OCI-LY1 (cell line): ENCODE measurements around the gene NBPF11.
"Not testable (repeated sequence)": the region's sequence is repeated elsewhere in the genome, so short reads cannot be mapped to it uniquely, and the experiment has no call there.

Experiments used
- H2AFZ ChIP-seq: fragments of 200-600 bp; sonication (generic), shearing (Covaris generic); 2 replicates; pipeline ENCODE4 v1.6.0; 2014; ENCODE audit warnings: antibody characterized with exemption, mild to moderate bottlenecking, low read length
- H3F3A ChIP-seq: fragments of 200-600 bp; sonication (generic), shearing (Covaris generic); 2 replicates; pipeline ENCODE4 v1.6.0; 2014; ENCODE audit warnings: mild to moderate bottlenecking, antibody characterized with exemption, low read length, moderate library complexity; ENCODE audit not compliant: insufficient read depth
- H3K27ac ChIP-seq: fragments of 200-600 bp; sonication (generic); 2 replicates; pipeline ENCODE4 v1.5.1; 2014; ENCODE audit warnings: low read length, mixed run types, mild to moderate bottlenecking, low read depth; ENCODE audit not compliant: poor library complexity, severe bottlenecking
- H3K27me3 ChIP-seq: fragments of 200-600 bp; sonication (generic); 2 replicates; pipeline ENCODE4 v1.6.0; 2014; ENCODE audit warnings: antibody characterized with exemption, mild to moderate bottlenecking, low read length, moderate library complexity; ENCODE audit not compliant: insufficient read depth
- H3K36me3 ChIP-seq: fragments of 200-600 bp; sonication (generic); 2 replicates; pipeline ENCODE4 v1.6.1; 2014; ENCODE audit warnings: mild to moderate bottlenecking, antibody characterized with exemption, low read length, moderate library complexity, mixed read lengths; ENCODE audit not compliant: insufficient read depth
- H3K4me1 ChIP-seq: fragments of 200-600 bp; sonication (generic); 2 replicates; pipeline ENCODE4 v1.5.1; 2014; ENCODE audit warnings: mild to moderate bottlenecking, low read length, moderate library complexity; ENCODE audit not compliant: insufficient read depth, severe bottlenecking
- H3K4me2 ChIP-seq: fragments of 200-600 bp; sonication (generic), shearing (Covaris generic); 2 replicates; pipeline ENCODE4 v1.6.1; 2014; ENCODE audit warnings: low read length
- H3K4me3 ChIP-seq: fragments of 200-600 bp; sonication (generic); 2 replicates; pipeline ENCODE4 v1.5.1; 2014; ENCODE audit warnings: low read length, low read depth, mild to moderate bottlenecking, mixed read lengths; ENCODE audit not compliant: poor library complexity, severe bottlenecking
- H3K79me2 ChIP-seq: fragments of 200-600 bp; shearing (Covaris generic); 2 replicates; pipeline ENCODE4 v1.6.1; 2016; ENCODE audit warnings: mixed run types, low read length, mixed read lengths; ENCODE audit not compliant: insufficient read depth
- H3K9ac ChIP-seq: fragments of 200-600 bp; sonication (generic), shearing (Covaris generic); 2 replicates; pipeline ENCODE4 v1.6.1; 2014; ENCODE audit warnings: mild to moderate bottlenecking, low read length, mixed read lengths
- H3K9me2 ChIP-seq: fragments of 200-600 bp; sonication (generic), shearing (Covaris generic); 2 replicates; pipeline ENCODE4 v1.6.1; 2014; ENCODE audit warnings: low read depth, mild to moderate bottlenecking, low read length, mixed read lengths
- H3K9me3 ChIP-seq: fragments of 200-600 bp; shearing (Covaris generic); 2 replicates; pipeline ENCODE4 v1.6.1; 2014; ENCODE audit warnings: low read length, mixed read lengths
- H4K20me1 ChIP-seq: fragments of 200-600 bp; sonication (generic), shearing (Covaris generic); 2 replicates; pipeline ENCODE4 v1.6.0; 2016; ENCODE audit warnings: mild to moderate bottlenecking, low read length; ENCODE audit not compliant: insufficient read depth

Gene NBPF11

DNA sequence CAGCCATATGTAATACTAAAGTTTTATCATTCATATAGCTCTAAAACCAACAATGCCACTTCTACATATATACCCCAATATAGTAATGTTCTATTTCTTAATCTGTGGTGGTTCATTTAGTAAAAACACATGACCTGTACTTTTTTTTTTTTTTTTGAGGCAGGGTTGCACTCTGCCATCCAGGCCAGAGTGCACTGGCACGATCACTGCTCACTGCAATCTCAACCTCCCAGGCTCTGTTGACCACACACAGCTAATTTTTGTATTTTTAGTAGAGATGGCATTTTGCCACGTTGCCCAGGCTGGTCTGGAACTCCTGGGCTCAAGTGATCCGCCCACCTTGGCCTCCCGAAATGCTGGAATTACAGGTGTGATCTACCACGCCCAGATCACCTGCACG is 2.1 kb downstream of the NBPF11 start:
- not testable (repeated sequence) for H3K79me2 ChIP-seq, H3K4me3 ChIP-seq, H3K4me2 ChIP-seq, H3K9me3 ChIP-seq, H4K20me1 ChIP-seq, H3K9me2 ChIP-seq, H3K36me3 ChIP-seq, H3F3A ChIP-seq, H3K4me1 ChIP-seq, H3K9ac ChIP-seq, H3K27me3 ChIP-seq, H3K27ac ChIP-seq, H2AFZ ChIP-seq

DNA sequence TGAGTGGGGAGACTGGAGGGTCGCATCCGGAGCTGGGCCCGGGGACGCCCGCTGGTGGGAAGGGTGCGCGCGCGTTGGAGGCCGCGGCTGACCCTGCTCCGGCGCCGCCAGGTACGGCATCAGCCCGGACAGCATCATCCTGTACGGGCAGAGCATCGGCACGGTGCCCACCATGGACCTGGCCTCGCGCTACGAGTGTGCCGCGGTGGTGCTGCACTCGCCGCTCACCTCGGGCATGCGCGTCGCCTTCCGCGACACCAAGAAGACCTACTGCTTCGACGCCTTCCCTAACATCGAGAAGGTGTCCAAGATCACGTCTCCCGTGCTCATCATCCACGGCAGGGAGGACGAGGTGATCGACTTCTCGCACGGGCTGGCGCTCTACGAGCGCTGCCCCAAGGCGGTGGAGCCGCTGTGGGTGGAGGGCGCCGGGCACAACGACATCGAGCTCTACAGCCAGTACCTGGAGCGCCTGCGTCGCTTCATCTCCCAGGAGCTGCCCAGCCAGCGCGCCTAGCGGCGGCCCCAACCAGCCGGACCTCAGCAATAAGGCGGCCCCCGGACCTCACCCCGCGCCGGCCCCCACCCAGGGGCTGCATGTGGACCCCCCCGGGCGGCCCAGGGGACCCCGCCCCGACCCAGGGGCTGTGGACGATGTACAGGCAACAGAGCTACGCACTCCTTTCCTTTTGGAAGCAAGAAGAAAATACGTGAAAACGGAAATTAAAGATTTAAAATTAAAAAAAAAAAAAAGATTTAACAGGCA is 2.8 kb downstream of the NBPF11 start:
- not testable (repeated sequence) for H3K79me2 ChIP-seq, H4K20me1 ChIP-seq, H2AFZ ChIP-seq, H3K27ac ChIP-seq, H3K4me1 ChIP-seq, H3K4me3 ChIP-seq, H3K4me2 ChIP-seq, H3K9ac ChIP-seq, H3K9me2 ChIP-seq, H3K36me3 ChIP-seq, H3K27me3 ChIP-seq, H3F3A ChIP-seq, H3K9me3 ChIP-seq

DNA sequence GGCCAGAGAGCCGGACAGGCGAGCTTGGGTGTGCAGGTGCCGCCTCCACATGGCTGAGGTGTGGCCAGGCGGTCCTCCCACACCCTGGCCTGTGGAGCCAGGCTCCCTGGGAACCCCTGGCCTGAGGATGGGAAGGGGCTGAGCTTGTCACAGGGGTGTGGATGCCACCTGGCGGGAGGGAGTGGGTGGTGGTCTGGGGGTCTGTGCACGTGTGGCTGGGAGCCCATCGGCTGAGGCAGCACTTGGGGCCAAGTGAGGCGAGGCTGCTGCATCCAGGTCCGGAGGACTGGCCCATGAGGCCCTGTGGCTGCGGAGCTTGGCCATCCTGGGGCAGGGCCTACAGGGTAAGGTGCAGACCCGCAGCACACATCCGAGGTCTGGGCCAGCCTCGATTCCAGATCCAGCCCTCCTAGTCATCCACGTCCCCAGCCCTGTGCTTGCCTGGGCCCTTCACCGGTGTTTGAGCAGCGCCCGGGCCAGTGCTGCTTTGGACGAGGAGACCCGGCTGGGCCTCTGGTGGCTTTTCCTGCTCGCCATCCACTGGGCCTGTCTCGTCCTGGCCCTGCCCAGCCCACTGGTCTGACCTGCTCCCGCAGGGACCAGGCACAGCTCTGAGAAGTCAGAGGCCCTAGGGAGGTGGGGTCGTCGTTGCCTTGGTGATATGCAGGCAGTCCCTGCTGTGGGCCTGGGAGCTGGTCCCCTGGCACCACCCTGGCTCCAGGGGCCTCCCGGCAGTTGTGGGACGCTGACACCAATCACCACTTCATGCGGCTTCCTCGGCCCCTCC is 4.8 kb downstream of the NBPF11 start:
- not testable (repeated sequence) for H3K4me2 ChIP-seq

DNA sequence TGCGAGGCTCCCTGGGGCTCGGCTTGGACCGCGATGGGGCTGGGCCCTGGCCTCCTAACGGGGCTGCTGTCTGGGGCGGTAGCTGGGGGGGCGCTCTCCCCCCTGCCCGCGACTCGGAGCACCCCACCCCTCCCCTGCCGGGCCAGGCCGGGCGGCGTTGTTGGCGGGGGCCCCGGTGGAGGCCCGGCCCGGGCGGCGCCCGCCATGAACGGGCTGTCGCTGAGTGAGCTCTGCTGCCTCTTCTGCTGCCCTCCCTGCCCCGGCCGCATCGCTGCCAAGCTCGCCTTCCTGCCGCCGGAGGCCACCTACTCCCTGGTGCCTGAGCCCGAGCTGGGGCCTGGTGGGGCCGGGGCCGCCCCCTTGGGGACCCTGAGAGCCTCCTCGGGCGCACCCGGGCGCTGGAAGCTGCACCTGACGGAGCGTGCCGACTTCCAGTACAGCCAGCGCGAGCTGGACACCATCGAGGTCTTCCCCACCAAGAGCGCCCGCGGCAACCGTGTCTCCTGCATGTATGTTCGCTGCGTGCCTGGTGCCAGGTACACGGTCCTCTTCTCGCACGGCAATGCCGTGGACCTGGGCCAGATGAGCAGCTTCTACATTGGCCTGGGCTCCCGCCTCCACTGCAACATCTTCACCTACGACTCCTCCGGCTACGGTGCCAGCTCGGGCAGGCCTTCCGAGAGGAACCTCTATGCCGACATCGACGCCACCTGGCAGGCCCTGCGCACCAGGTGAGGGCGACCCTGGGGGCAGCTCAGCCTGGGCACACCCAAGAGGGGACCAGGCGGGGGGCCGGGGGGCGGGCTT is 5.7 kb downstream of the NBPF11 start:
- H2AFZ ChIP-seq, H3K4me2 ChIP-seq, H3K4me1 ChIP-seq, H3K27me3 ChIP-seq, H3K9me2 ChIP-seq, H3F3A ChIP-seq, H3K36me3 ChIP-seq, H3K27ac ChIP-seq, H4K20me1 ChIP-seq, H3K9me3 ChIP-seq, H3K79me2 ChIP-seq, H3K4me3 ChIP-seq, H3K9ac ChIP-seq: not testable (repeated sequence)

More for the DNA sequence above, 4.8 kb downstream of the NBPF11 start:
- not testable (repeated sequence) for H3K4me1 ChIP-seq, H3K9ac ChIP-seq, H3K27me3 ChIP-seq, H3K36me3 ChIP-seq, H4K20me1 ChIP-seq, H3K9me2 ChIP-seq, H3K27ac ChIP-seq, H3F3A ChIP-seq, H2AFZ ChIP-seq, H3K9me3 ChIP-seq, H3K79me2 ChIP-seq, H3K4me3 ChIP-seq

DNA sequence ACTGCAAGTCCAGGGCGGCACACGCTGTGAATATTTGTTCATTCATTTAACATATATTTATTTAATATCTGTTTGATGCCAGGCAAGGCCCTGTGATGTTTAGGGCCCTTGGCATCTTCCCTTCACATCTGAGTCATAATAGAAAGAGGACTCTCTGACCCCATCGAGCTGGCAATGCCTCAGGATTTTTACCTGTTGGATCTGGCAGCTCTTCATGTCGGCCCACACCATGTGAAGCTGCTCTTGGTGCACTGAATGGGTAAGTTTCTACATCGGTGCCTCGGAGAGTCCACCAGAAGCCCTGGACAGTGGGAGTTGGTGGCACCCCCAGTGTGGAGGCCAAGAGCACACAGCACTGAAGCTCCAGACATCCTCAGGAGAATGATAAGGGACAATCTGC is 8.9 kb downstream of the NBPF11 start:
- not testable (repeated sequence) for H3K9me2 ChIP-seq, H4K20me1 ChIP-seq, H3K79me2 ChIP-seq, H3K4me1 ChIP-seq, H2AFZ ChIP-seq, H3K9me3 ChIP-seq, H3K27ac ChIP-seq, H3K4me3 ChIP-seq, H3F3A ChIP-seq, H3K4me2 ChIP-seq, H3K36me3 ChIP-seq, H3K9ac ChIP-seq, H3K27me3 ChIP-seq

DNA sequence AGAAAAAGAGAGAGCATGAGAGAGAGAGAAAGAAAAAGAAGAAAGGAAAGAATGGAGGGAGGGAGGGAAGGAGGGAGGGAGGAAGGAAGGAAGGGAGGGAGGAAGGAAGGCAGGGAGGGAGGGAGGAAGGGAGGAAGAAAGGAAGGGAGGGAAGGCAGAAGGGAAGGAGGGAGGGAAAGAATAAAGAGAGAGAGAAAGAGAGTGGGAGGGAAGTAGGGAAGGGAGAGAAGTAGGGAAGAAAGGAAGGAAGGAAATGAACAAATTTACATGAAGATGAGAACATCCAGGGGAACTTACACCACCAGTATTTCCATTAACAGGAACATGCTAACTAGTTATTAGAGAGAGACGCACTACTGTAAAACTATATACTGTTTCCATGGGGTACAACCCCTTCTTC is 10.1 kb downstream of the NBPF11 start:
- H3K4me1 ChIP-seq, H3K4me3 ChIP-seq, H2AFZ ChIP-seq, H3F3A ChIP-seq, H3K36me3 ChIP-seq, H3K9me3 ChIP-seq, H3K27me3 ChIP-seq, H3K27ac ChIP-seq, H3K9me2 ChIP-seq, H3K9ac ChIP-seq, H3K79me2 ChIP-seq, H3K4me2 ChIP-seq, H4K20me1 ChIP-seq: not testable (repeated sequence)

DNA sequence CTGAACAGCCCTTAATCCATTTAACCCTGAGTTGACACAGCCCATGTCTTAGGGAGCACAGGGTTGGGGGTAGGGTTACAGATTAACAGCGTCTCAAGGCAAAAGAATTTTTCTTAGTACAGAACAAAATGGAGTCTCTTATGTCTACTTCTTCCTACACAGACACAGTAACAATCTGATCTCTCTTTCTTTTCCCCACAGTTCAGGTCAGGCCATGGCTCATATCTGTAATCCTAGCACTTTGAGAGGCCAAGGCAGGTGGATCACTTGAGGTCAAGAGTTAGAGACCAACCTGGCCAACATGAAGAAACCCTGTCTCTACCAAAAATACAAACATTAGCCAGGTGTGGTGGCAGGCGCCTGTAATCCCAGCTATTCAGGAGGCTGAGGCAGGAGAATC is 13.5 kb downstream of the NBPF11 start:
- not testable (repeated sequence) for H3K9ac ChIP-seq, H3K36me3 ChIP-seq, H3K79me2 ChIP-seq, H3K4me1 ChIP-seq, H3K27ac ChIP-seq, H2AFZ ChIP-seq, H3K9me2 ChIP-seq, H3K9me3 ChIP-seq, H3K4me3 ChIP-seq, H3K4me2 ChIP-seq, H4K20me1 ChIP-seq, H3F3A ChIP-seq, H3K27me3 ChIP-seq
